Esophagus squamous epithelium (tissue), 5 donors: ENCODE results near the gene COX6B2. TPM values are rescaled to one million over a fixed set of nuclear protein-coding genes. Genes with fewer than 3 reads are reported as not detected.
A peak's percentile ranks its signal among the peaks of the same experiment; 100 is the strongest.

Experiments
- DNase-seq: peaks from one replicate; lab custom pipeline; 2025; lab: John Stamatoyannopoulos, UW
- H3K27ac ChIP-seq, 4 donors: fragments of 200-600 bp; sonication (generic); one replicate each; pipeline ENCODE4 v1.5.1; 2016 to 2019; ENCODE audit warnings: mild to moderate bottlenecking in 1 of 4
- H3K27me3 ChIP-seq, 4 donors: fragments of 200-600 bp; sonication (generic); 1 replicate in 3 of 4; 2 replicates in 1 of 4; pipeline versions ENCODE4 v1.5.1 to v1.6.0; 2017 to 2021; ENCODE audit warnings: antibody characterized with exemption in 1 of 4
- H3K36me3 ChIP-seq, 3 donors: fragments of 200-600 bp; sonication (generic); one replicate each; pipeline ENCODE4 v1.5.1; 2016 to 2019
- H3K4me1 ChIP-seq, 3 donors: fragments of 200-600 bp; sonication (generic); one replicate each; pipeline ENCODE4 v1.5.1; 2017 to 2019
- H3K4me3 ChIP-seq, 4 donors: fragments of 200-600 bp; sonication (generic); 1 replicate in 3 of 4; 2 replicates in 1 of 4; pipeline ENCODE4 v1.5.1; 2016 to 2019; ENCODE audit warnings: mild to moderate bottlenecking in 2 of 4, moderate library complexity in 1 of 4
- H3K9me3 ChIP-seq, 3 donors: fragments of 200-600 bp; sonication (generic); one replicate each; pipeline ENCODE4 v1.5.1; 2016 to 2019
- POLR2A ChIP-seq, 4 donors: fragments of 450-650 bp; IDR thresholded peaks; one replicate each; pipeline ENCODE4 v1.6.1; 2017; ENCODE audit warnings: antibody characterized with exemption in 4 of 4, mild to moderate bottlenecking in 4 of 4, moderate library complexity in 3 of 4
- WGBS, 2 donors: methylation state at CpG; one replicate each; pipeline ENCODE4 v1.1.5; 2018; 5-methylcytosine and 5-hydroxymethylcytosine counted together
- intact Hi-C: fragments of 100-400 bp; cut with DNase I; formaldehyde crosslinking; loops from one replicate; pipeline ENCODE4 v1.15.0; 2022
- total RNA-seq, 4 donors: library from RNA; depleted of rRNA; stranded (reverse); fragments of >200 nt; gene quantifications; one replicate each; pipeline ENCODE4 v1.1.0, GENCODE V29; 2016
- TF ChIP-seq, protein P1 (sequence below), 6 experiments: fragments of 450-650 bp in 4 of 6; fragments of 200-600 bp in 2 of 6; sonication (generic) in 2 of 6; IDR thresholded peaks; one replicate each; pipeline ENCODE4 v1.5.1; 2016 to 2019; ENCODE audit warnings: antibody characterized with exemption in 6 of 6, mild to moderate bottlenecking in 4 of 6, moderate library complexity in 4 of 6
- donor health status: DM: yes; HTN: yes; CAD: no.

COX6B2 gene
- total RNA-seq, 4 donors from 2014 or later, result 0.66 to 1.4 (median 0.95) TPM; not detected in 1

DNA sequence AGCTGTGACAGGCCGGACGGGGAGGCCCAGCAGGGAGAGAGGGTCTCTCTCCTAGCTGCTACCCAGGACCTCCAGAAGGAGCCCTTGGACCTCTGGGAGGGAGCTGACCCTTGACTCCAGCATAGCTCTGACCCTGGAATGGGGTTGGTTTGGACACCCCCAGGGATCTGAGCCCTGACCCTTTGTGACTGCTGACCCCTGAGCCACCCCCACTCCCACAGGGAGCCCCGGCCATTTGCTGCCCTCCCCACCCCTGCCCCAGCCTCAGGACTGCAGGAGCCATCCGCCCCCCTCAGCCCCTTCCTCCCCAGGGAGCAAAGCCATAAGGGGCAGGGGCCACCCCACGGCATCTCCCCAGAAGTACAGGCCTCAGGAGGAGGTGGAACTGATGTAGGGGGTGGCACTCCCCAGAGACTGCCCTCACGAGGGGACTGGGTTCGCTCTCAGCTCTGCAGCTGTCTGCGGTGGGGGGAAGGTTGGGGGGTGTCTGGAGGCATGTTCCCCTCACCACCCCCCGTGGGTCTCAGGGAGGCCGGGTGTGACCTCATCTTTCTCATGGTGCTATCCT is 7.0 kb downstream of the COX6B2 start:
- intact Hi-C loops, result no loop called here
- WGBS, 2 donors, result 60% methylated on average over 2 of the region's 10 CpGs; no CpG with 5 or more reads in 1 of the 2 donors
- Histone ChIP-seq H3K27ac (no peak overlapping the region), H3K9me3 (no peaks in the 10 kb centered on the region), H3K36me3 (peaks cover under 1 to 36% (median 8%) of the 10 kb centered on the region in 3 donors), H3K4me3 (no peak overlapping the region), H3K27me3 (peaks cover 2 to 26% (median 12%) of the 10 kb centered on the region in 4 donors), H3K4me1 (peaks cover 0 to 29% (median 3%) of the 10 kb centered on the region in 3 donors)
- DNase-seq, result no peak
- TF ChIP-seq, protein P1, sequence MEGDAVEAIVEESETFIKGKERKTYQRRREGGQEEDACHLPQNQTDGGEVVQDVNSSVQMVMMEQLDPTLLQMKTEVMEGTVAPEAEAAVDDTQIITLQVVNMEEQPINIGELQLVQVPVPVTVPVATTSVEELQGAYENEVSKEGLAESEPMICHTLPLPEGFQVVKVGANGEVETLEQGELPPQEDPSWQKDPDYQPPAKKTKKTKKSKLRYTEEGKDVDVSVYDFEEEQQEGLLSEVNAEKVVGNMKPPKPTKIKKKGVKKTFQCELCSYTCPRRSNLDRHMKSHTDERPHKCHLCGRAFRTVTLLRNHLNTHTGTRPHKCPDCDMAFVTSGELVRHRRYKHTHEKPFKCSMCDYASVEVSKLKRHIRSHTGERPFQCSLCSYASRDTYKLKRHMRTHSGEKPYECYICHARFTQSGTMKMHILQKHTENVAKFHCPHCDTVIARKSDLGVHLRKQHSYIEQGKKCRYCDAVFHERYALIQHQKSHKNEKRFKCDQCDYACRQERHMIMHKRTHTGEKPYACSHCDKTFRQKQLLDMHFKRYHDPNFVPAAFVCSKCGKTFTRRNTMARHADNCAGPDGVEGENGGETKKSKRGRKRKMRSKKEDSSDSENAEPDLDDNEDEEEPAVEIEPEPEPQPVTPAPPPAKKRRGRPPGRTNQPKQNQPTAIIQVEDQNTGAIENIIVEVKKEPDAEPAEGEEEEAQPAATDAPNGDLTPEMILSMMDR (IDR thresholded peaks at IDR 0.05), result no peak

DNA sequence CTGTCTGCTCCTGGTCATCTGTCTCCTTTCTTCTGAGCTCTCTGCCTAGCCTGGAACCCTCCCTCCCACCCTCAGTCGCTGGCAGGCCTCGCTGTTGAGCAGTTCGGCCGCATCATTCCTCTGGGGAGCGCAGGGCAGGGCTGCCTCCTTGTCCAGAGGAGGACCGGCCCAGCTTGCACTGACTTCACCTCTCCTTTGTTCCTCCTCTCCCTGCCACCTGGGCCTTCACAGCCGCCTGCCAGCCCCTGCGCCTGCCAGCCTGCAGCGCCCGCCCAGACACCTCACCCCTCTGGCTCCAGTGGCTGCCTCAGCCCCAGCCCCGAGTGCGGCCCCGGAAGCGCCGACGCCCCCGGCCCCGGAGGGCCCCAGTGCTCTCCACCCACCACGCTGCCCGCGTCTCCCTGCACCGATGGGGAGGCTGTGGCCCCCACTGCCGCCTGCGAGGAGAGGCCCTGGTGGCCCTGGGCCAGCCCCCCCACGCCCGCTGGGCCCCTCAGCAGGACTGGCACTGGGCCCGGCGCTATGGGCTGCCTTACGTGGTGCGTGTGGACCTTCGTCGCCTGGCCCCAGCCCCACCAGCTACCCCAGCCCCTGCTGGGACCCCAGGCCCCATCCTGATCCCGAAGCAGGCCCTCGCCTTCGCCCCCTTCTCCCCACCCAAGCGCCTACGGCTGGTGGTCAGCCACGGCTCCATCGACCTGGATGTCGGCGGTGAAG is 7.6 kb downstream of the COX6B2 start:
- H3K27me3 ChIP-seq, result peaks cover 0 to 20% (median 6%) of the 10 kb centered on the region in 4 donors
- no peak overlapping the region for H3K4me3 ChIP-seq
- peaks cover 0 to 29% (median 3%) of the 10 kb centered on the region in 3 donors for H3K4me1 ChIP-seq
- no peak for DNase-seq
- H3K27ac ChIP-seq, result no peak overlapping the region
- 56 to 82% methylated on average over 2 to 4 of the region's 41 CpGs for WGBS, 2 donors
- H3K9me3 ChIP-seq, result no peaks in the 10 kb centered on the region
- H3K36me3 ChIP-seq, result peaks cover 3 to 43% (median 14%) of the 10 kb centered on the region in 3 donors
- intact Hi-C loops, result no loop called here
- no peak for TF ChIP-seq POLR2A (IDR thresholded peaks at IDR 0.05)
- TF ChIP-seq, protein P1 (IDR thresholded peaks at IDR 0.05), result no peak

DNA sequence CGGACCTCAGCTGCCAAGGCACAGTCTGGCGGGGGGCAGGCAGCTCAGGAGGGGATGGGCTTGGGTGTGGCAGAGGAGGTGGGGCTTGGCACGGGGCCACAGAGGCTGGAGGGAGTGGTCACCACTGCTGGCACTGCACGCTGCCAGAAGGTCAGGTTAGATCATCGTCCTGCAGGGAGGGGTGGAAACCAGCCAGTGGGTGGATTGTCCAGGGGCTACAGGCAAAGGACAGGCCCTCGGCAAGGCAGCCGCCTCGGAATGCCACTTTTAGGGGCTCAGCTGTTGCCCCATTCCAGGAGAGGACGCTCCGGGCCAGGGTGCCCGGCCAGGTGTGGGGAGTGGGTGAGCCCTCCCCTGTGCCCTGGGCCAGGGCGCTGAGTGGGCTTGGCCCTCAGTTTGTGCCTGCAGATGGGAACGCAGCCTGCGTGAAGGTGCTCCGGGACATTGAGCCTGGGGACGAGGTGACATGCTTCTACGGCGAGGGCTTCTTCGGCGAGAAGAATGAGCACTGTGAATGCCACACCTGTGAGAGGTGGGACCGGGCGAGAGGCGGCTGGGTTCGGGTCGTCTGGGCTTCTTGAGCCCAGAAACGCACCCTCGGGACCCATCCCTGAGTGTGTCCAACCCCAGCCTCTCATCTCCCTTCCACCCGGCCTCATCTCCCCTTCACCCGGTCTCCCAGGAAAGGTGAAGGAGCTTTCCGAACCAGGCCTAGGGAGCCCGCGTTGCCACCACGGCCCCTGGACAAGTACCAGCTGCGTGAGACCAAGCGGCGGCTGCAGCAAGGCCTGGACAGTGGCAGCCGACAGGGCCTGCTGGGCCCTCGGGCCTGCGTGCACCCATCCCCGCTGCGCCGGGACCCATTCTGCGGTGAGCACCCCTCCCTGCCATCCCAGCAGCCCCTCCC is 8.4 kb downstream of the COX6B2 start:
- 77 to 81% methylated on average over 19 to 38 of the region's 43 CpGs for WGBS, 2 donors
- Histone ChIP-seq H3K36me3 (peaks cover 3 to 45% (median 14%) of the 10 kb centered on the region in 3 donors), H3K27me3 (peaks cover 0 to 11% (median 0%) of the 10 kb centered on the region in 4 donors), H3K4me1 (peaks cover 7 to 37% (median 10%) of the 10 kb centered on the region in 3 donors), H3K4me3 (no peak overlapping the region), H3K27ac (peak overlapping the region in 1 of 4 donors; percentile 9), H3K9me3 (no peaks in the 10 kb centered on the region)
- TF ChIP-seq, protein P1 (IDR thresholded peaks at IDR 0.05), result no peak
- TF ChIP-seq POLR2A (IDR thresholded peaks at IDR 0.05), result no peak
- no peak for DNase-seq
- intact Hi-C loops, result no loop called here

DNA sequence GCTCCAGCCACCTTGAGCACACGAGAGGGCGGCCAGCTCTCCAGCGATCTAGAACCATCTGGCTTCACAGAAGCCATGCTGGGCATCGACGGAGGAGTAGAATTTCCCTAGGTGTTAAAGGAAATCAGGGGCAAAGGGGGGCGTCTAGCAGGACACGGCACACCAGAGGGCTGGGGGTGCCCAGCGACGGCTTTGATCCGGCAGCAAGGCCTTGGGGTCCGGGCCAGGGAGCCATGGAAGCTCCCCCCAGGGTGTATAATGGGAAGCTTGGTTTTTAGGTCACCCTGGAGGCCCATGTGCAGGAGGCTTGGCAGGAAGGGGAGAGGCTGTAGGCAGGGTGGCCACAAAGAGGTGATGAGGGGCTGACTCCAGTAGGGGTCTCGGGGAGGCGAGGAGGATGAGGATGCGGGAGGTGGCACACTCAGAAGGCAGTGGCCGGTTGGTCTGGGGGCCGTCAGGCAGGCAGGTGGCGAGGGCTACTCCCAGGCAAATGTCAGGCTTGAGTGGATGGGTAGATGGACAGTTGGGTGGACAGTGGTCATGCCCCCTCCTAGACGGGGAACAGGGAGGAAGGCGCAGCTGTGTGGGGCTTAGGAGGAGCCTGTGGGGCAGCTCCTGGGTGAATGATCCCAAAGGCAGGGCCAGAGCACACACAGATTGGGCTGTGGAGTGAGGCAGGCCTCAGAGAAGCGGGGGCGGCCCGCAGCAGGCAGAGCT is 9.3 kb downstream of the COX6B2 start:
- H3K9me3 ChIP-seq, result no peaks in the 10 kb centered on the region
- 86% methylated on average over 17 to 22 of the region's 22 CpGs for WGBS, 2 donors
- DNase-seq, result no peak
- peaks cover 3 to 45% (median 14%) of the 10 kb centered on the region in 3 donors for H3K36me3 ChIP-seq
- no peak overlapping the region for H3K4me3 ChIP-seq
- H3K27ac ChIP-seq, result no peak overlapping the region
- peaks cover 15 to 45% (median 18%) of the 10 kb centered on the region in 3 donors for H3K4me1 ChIP-seq
- H3K27me3 ChIP-seq, result peaks cover 0 to 3% (median 0%) of the 10 kb centered on the region in 4 donors
- intact Hi-C loops, result no loop called here
- TF ChIP-seq, protein P1 (IDR thresholded peaks at IDR 0.05), result no peak
- no peak for TF ChIP-seq POLR2A (IDR thresholded peaks at IDR 0.05)
